ENCODE data around the gene FAM219A.

GRCh38 chr9:34507556-34507955, 49.2 kb upstream of the FAM219A start:
- TF ChIP-seq EZH2 (IDR thresholded peaks at IDR 0.05; ENCODE audit: borderline replicate concordance, low read length) (no peak), CTCF (conservative IDR thresholded peaks at IDR 0.05 in 1 of 2, IDR thresholded peaks at IDR 0.05 in 1 of 2; ENCODE audit: extremely low read depth in 1 of 2, insufficient read depth in 1 of 2, low read depth in 1 of 2, low read length in 2 of 2) (no peak)

All from mammary epithelial cell (primary cell).